Urothelium cell line (cell line): ENCODE measurements around the gene DELE1.
"Not testable (repeated sequence)": the region's sequence is repeated elsewhere in the genome, so short reads cannot be mapped to it uniquely, and the experiment has no call there.

Source experiments
- DNase-seq: peaks from one replicate; pipeline ENCODE4 v3.0.0; 2011; ENCODE audit warnings: low spot score, mixed read lengths
- FAIRE-seq: peaks from 2 replicates; lab custom pipeline; 2011; peaks lifted over from hg19 to GRCh38; lab: Jason Lieb, UNC

DELE1 gene

GRCh38 chr5:141883892-141884318 is 39.8 kb upstream of the DELE1 start:
- FAIRE-seq (no peak), DNase-seq (no peak)

GRCh38 chr5:141889282-141889871 is 34.3 kb upstream of the DELE1 start:
- FAIRE-seq (no peak), DNase-seq (no peak)

GRCh38 chr5:141890429-141890828 is 33.2 kb upstream of the DELE1 start:
- DNase-seq, FAIRE-seq: not testable (repeated sequence)

GRCh38 chr5:141897425-141897824 is 26.2 kb upstream of the DELE1 start:
- DNase-seq (no peak), FAIRE-seq (no peak)

- DNase-seq (no peak), FAIRE-seq (no peak)
Measured at GRCh38 chr5:141898448-141899049, 25.1 kb upstream of the DELE1 start.

GRCh38 chr5:141902015-141902814 is 21.5 kb upstream of the DELE1 start:
- DNase-seq = no peak

GRCh38 chr5:141903261-141903660 is 20.4 kb upstream of the DELE1 start:
- FAIRE-seq = no peak
- DNase-seq = no peak

More at GRCh38 chr5:141902015-141902814, 21.5 kb upstream of the DELE1 start:
- FAIRE-seq = no peak

- no peak for DNase-seq
- FAIRE-seq = no peak
Measured at GRCh38 chr5:141904551-141904950, 19.1 kb upstream of the DELE1 start.

GRCh38 chr5:141906517-141906916 is 17.2 kb upstream of the DELE1 start:
- DNase-seq = no peak
- FAIRE-seq = no peak

- no peak for FAIRE-seq
- no peak for DNase-seq
Measured at GRCh38 chr5:141906972-141907371, 16.7 kb upstream of the DELE1 start.

GRCh38 chr5:141908796-141909195 is 14.9 kb upstream of the DELE1 start:
- no peak for FAIRE-seq
- no peak for DNase-seq

GRCh38 chr5:141909212-141909611 is 14.5 kb upstream of the DELE1 start:
- FAIRE-seq (no peak), DNase-seq (no peak)

- FAIRE-seq (no peak), DNase-seq (no peak)
Measured at GRCh38 chr5:141910271-141910673, 13.4 kb upstream of the DELE1 start.

- FAIRE-seq = no peak
Measured at GRCh38 chr5:141913560-141914198, 10.0 kb upstream of the DELE1 start.

GRCh38 chr5:141914199-141914743 is 9.4 kb upstream of the DELE1 start:
- DNase-seq = no peak

More at GRCh38 chr5:141913560-141914198, 10.0 kb upstream of the DELE1 start:
- DNase-seq = no peak

GRCh38 chr5:141914797-141915196 is 8.9 kb upstream of the DELE1 start:
- DNase-seq (no peak), FAIRE-seq (no peak)

More at GRCh38 chr5:141914199-141914743, 9.4 kb upstream of the DELE1 start:
- FAIRE-seq = no peak

GRCh38 chr5:141915881-141916336 is 7.8 kb upstream of the DELE1 start:
- no peak for FAIRE-seq
- DNase-seq = no peak

- FAIRE-seq (no peak), DNase-seq (no peak)
Measured at GRCh38 chr5:141916522-141916921, 7.1 kb upstream of the DELE1 start.

- FAIRE-seq (no peak), DNase-seq (no peak)
Measured at GRCh38 chr5:141917760-141918159, 5.9 kb upstream of the DELE1 start.

GRCh38 chr5:141919218-141920119 is 4.2 kb upstream of the DELE1 start:
- no peak for FAIRE-seq
- DNase-seq = no peak
